K562 (cell line): Measurements from ENCODE around the gene KCNJ15. TPM values are rescaled to one million over a fixed set of nuclear protein-coding genes. Genes with fewer than 3 reads are reported as not detected.
"Not testable (repeated sequence)": the region's sequence is repeated elsewhere in the genome, so short reads cannot be mapped to it uniquely, and the experiment has no call there.

Source experiments
- ATAC-seq: fragments of 200-7000 bp; cut with Tn5 transposase; 3 replicates; pipeline ENCODE4 v1.9.1; 2020; ENCODE audit warnings: moderate library complexity
- BruUV-seq: library from RNA; stranded (reverse); fragments of 400-500 nt; replicated peaks from 2 replicates; lab custom pipeline; 2021; lab: Mats Ljungman, UMichigan
- CTCF ChIA-PET: fragments of 300-600 bp; formaldehyde crosslinking; extraction: SDS; loops from one replicate; lab custom pipeline; 2021; ENCODE audit warnings: low intra/inter-chr PET ratio; lab: Yijun Ruan, JAX
- POLR2A ChIA-PET: fragments of 300-600, 350-650 bp; sonication (Branson Sonifier 250); formaldehyde crosslinking; extraction: SDS; loops from one replicate; lab custom pipeline; 2021; ENCODE audit warnings: antibody characterized with exemption, inconsistent platforms; lab: Yijun Ruan, JAX
- DNase-seq, 4 experiments: peaks; one replicate each; pipeline versions ENCODE4 v3.0.0 to v3.0.0-alpha.2; 2011 to 2018; ENCODE audit warnings: low spot score in 3 of 4, mixed read lengths in 3 of 4; ENCODE audit errors: extremely low read depth in 1 of 4
- FAIRE-seq: peaks from 2 replicates; lab custom pipeline; 2011; peaks lifted over from hg19 to GRCh38; lab: Jason Lieb, UNC
- H2AFZ ChIP-seq: 2 replicates; pipeline ENCODE4 v1.6.0; 2011; ENCODE audit warnings: low read depth, low read length, control low read depth, inconsistent platforms
- H3K27ac ChIP-seq: fragments of 200-600 bp; 3 replicates; pipeline ENCODE4 v1.8.0; 2011; ENCODE audit warnings: low read depth, mild to moderate bottlenecking, control low read depth, inconsistent platforms, low read length, moderate library complexity, mixed read lengths; ENCODE audit errors: extremely low read depth
- H3K27me3 ChIP-seq, 2 experiments: fragments of 300-600 bp in 1 of 2; 2 replicates in 1 of 2; 3 replicates in 1 of 2; pipeline versions ENCODE4 v1.6.0 to v1.8.0; 2011; ENCODE audit warnings: inconsistent platforms in 2 of 2, low read length in 2 of 2, mild to moderate bottlenecking in 1 of 2, mixed read lengths in 1 of 2, moderate library complexity in 1 of 2; ENCODE audit not compliant: control insufficient read depth in 2 of 2, insufficient read depth in 2 of 2
- H3K36me3 ChIP-seq: fragments of 300-600 bp; 3 replicates; pipeline ENCODE4 v1.8.0; 2011; ENCODE audit warnings: mild to moderate bottlenecking, low read length, inconsistent platforms; ENCODE audit not compliant: control insufficient read depth, insufficient read depth
- H3K4me1 ChIP-seq, 2 experiments: fragments of 200-600 bp in 1 of 2; replicated peaks in 1 of 2; 2 replicates in 1 of 2; 3 replicates in 1 of 2; pipeline versions ENCODE4 v1.5.1 to v1.8.0; 2011; ENCODE audit warnings: inconsistent platforms in 2 of 2, low read length in 2 of 2, mild to moderate bottlenecking in 1 of 2, mixed read lengths in 1 of 2, moderate library complexity in 1 of 2; ENCODE audit not compliant: control insufficient read depth in 2 of 2, insufficient read depth in 2 of 2
- H3K4me2 ChIP-seq: 2 replicates; pipeline ENCODE4 v1.6.1; 2011; ENCODE audit warnings: low read length, control low read depth, inconsistent platforms, mixed read lengths; ENCODE audit not compliant: insufficient read depth
- H3K4me3 ChIP-seq: fragments of 200-600 bp; sonication (generic), shearing (Covaris generic); 2 replicates; pipeline ENCODE4 v1.5.1; 2016; ENCODE audit warnings: control low read depth, inconsistent platforms
- H3K79me2 ChIP-seq: fragments of 200-600 bp; 3 replicates; pipeline ENCODE4 v1.8.0; 2011; ENCODE audit warnings: low read length, inconsistent platforms; ENCODE audit not compliant: control insufficient read depth, insufficient read depth
- H3K9ac ChIP-seq, 2 experiments: 2 replicates each; pipeline versions ENCODE4 v1.6.0 to v1.6.1; 2011; ENCODE audit warnings: low read depth in 2 of 2, low read length in 2 of 2, control low read depth in 1 of 2, inconsistent platforms in 1 of 2, mild to moderate bottlenecking in 1 of 2, mixed read lengths in 1 of 2; ENCODE audit not compliant: insufficient read depth in 1 of 2
- H3K9me1 ChIP-seq: one replicate; pipeline ENCODE4 v1.6.0; 2011; ENCODE audit warnings: inconsistent platforms, mild to moderate bottlenecking, low read length, moderate library complexity; ENCODE audit not compliant: control insufficient read depth, insufficient read depth
- H3K9me3 ChIP-seq: replicated peaks from 2 replicates; pipeline ENCODE4 v1.5.1; 2011; ENCODE audit warnings: low read depth, low read length, inconsistent platforms; ENCODE audit not compliant: control insufficient read depth, insufficient read depth
- H4K20me1 ChIP-seq: replicated peaks from 2 replicates; pipeline ENCODE4 v1.6.1; 2011; ENCODE audit warnings: low read length, inconsistent platforms, mixed read lengths; ENCODE audit not compliant: control insufficient read depth, insufficient read depth
- ATF6 ChIP-seq: sonication (generic); formaldehyde crosslinking; IDR thresholded peaks from 2 replicates; pipeline ENCODE4 v1.4.0; 2020; ENCODE audit warnings: mild to moderate bottlenecking, missing genetic modification reagents
- ELF4 ChIP-seq: fragments of 450-650 bp; formaldehyde crosslinking; IDR thresholded peaks from 2 replicates; pipeline ENCODE4 v1.4.0; 2022; ENCODE audit warnings: missing genetic modification characterization
- GTF2F1 ChIP-seq: IDR thresholded peaks from 2 replicates; pipeline ENCODE4 v1.6.1; 2011; ENCODE audit warnings: low read depth, low read length, improper control_type of control experiment
- HNRNPUL1 ChIP-seq: fragments of 200-400 bp; formaldehyde crosslinking; IDR thresholded peaks from 2 replicates; pipeline ENCODE4 v1.6.1; 2017; ENCODE audit warnings: low read length
- ILF3 ChIP-seq: fragments of 450-650 bp; IDR thresholded peaks from 2 replicates; pipeline ENCODE4 v1.6.1; 2018; ENCODE audit warnings: antibody characterized with exemption, mild to moderate bottlenecking, moderate library complexity, borderline replicate concordance
- NFATC3 ChIP-seq: fragments of 450-650 bp; IDR thresholded peaks from 2 replicates; pipeline ENCODE4 v1.6.1; 2017; ENCODE audit warnings: mild to moderate bottlenecking
- POLR2G ChIP-seq: fragments of 200-400 bp; formaldehyde crosslinking; IDR thresholded peaks from 2 replicates; pipeline ENCODE4 v1.6.1; 2017; ENCODE audit warnings: low read depth, mild to moderate bottlenecking, antibody characterized with exemption, low read length, moderate library complexity
- PREB ChIP-seq: sonication (generic); formaldehyde crosslinking; IDR thresholded peaks from 2 replicates; pipeline ENCODE4 v1.8.1; 2023; ENCODE audit warnings: mild to moderate bottlenecking, missing genetic modification reagents
- TCF7L2 ChIP-seq: fragments of 150-350 bp; IDR thresholded peaks from 2 replicates; pipeline ENCODE4 v1.6.1; 2016; ENCODE audit warnings: low read depth, mild to moderate bottlenecking, low read length, moderate library complexity
- ZNF24 ChIP-seq: fragments of 450-650 bp; IDR thresholded peaks from 2 replicates; pipeline ENCODE4 v1.6.1; 2016
- WGBS: fragments of 100-300 bp; shearing (Covaris generic); methylation state at CpG from one replicate; pipeline ENCODE4 v1.1.6; 2016; ENCODE audit warnings: low coverage, mixed read lengths; ENCODE audit not compliant: insufficient coverage; ENCODE audit errors: missing lambda C conversion rate; 5-methylcytosine and 5-hydroxymethylcytosine counted together
- in situ Hi-C: fragments of 300-500 bp; cut with MboI; formaldehyde crosslinking; loops from 4 replicates; pipeline ENCODE4 v1.15.0; 2018; ENCODE audit warnings: inconsistent platforms, mixed read lengths
- intact Hi-C: fragments of 100-400 bp; cut with micrococcal nuclease; formaldehyde crosslinking; loops from 2 replicates; pipeline ENCODE4 v1.14.2; 2022
- polyA plus RNA-seq, 8 experiments: library from polyadenylated mRNA; depleted of rRNA in 4 of 8; stranded (reverse) in 5 of 8; unstranded in 3 of 8; fragments of >200 nt; fragmentation: Nextera tagmentation in 2 of 8; fragmentation: Illumina TruSeq in 1 of 8; extraction: Ambion mirVana in 2 of 8; extraction: Trizol in 1 of 8; gene quantifications; 2 replicates each; pipeline versions ENCODE4 v1.2.1 to v1.2.3, GENCODE V29; 2011 to 2014; ENCODE audit warnings: inconsistent platforms in 1 of 8, missing spikeins in 1 of 8
- total RNA-seq, 7 experiments: library from RNA; depleted of rRNA in 6 of 7; stranded (reverse); fragments of >200 nt in 6 of 7; fragmentation: Illumina TruSeq in 2 of 7; extraction: Trizol in 2 of 7; gene quantifications; 2 replicates each; pipeline versions ENCODE4 v1.2.1 to v1.2.3, GENCODE V29; 2011 to 2021; ENCODE audit warnings: low replicate concordance in 1 of 7

The KCNJ15 gene
- total and polyA plus RNA-seq, 9 of the 15 experiments (the other 6 are each of a cell fraction or from before 2014, with no cell fraction given): 0.20 to 3.0 (median 0.72) TPM; not detected in 1

DNA sequence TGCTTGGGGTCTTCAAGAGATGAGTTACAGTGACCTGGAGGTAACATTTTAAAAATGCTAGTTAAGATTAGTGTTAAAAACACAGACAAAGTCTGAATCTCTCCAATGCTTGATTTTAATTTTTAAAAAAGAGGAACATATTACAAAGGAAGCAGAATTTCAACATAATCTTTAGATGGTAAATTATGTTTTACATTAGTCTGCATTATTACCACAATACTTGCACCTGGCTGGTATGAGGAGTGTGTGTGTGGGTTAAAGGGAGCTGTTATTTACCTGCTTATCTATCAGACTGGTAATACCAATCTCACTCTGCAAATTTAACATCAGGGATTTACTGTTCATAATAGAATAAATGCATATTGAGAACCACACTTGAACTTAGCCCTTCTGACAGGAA is 10.3 kb upstream of the KCNJ15 start:
- in situ Hi-C loops: no loop called here
- CTCF ChIA-PET: no interaction called here

DNA sequence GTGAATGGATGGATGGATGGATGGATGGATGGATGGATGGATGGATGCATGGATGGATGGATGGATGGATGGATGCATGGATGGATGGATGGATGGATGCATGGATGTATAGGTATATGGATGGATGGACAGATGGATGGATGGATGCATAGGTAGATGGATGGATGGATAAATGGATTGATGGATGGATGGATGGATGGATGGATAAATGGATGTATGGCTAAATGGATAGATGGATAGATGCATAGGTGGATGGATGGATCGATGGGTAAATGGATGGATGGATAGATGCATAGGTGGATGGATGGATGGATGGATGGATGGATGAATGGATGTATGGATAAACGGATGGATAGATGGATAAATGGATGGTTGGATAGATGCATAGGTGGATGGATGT is 9.7 kb upstream of the KCNJ15 start:
- POLR2A ChIA-PET: not testable (repeated sequence)

More for the DNA sequence above, 10.3 kb upstream of the KCNJ15 start:
- Histone ChIP-seq H3K27me3 (peaks cover 4 to 16% of the 10 kb centered on the region in 2 experiments; a peak in 3 of 5 replicates), H3K9me1 (no peaks in the 10 kb centered on the region), H3K9me3 (no peaks in the 10 kb centered on the region), H3K4me2 (no peak overlapping the region), H3K36me3 (no peaks in the 10 kb centered on the region), H3K27ac (no peak overlapping the region), H3K4me1 (no peaks in the 10 kb centered on the region), H2AFZ (no peak overlapping the region)
- ATAC-seq (no peak), FAIRE-seq (no peak)
- BruUV-seq: no TSS peak
- TF ChIP-seq TCF7L2 (no peak), GTF2F1 (no peak), PREB (no peak), POLR2G (no peak), ATF6 (CRISPR knock-in tag) (no peak), ELF4 (CRISPR knock-in tag) (no peak), NFATC3 (no peak), HNRNPUL1 (no peak), ZNF24 (no peak), ILF3 (no peak)
- TF ChIP-seq, all 486 proteins: peak for 0
- POLR2A ChIA-PET: no interaction called here
- no peak overlapping the region for H3K4me3 ChIP-seq
- DNase-seq: no peak
- H3K9ac ChIP-seq: no peak overlapping the region
- no peaks in the 10 kb centered on the region for H4K20me1 ChIP-seq
- no peaks in the 10 kb centered on the region for H3K79me2 ChIP-seq
- intact Hi-C loops: no loop called here

More for the DNA sequence above, 9.7 kb upstream of the KCNJ15 start:
- H3K4me3 ChIP-seq, CTCF ChIA-PET, H2AFZ ChIP-seq, H3K4me1 ChIP-seq, DNase-seq, BruUV-seq, H3K79me2 ChIP-seq, FAIRE-seq, ATAC-seq, H3K36me3 ChIP-seq, H3K9me1 ChIP-seq, H4K20me1 ChIP-seq, intact Hi-C loops, in situ Hi-C loops, H3K9ac ChIP-seq, H3K9me3 ChIP-seq, H3K27ac ChIP-seq, H3K4me2 ChIP-seq: not testable (repeated sequence)
- 0% methylated on average over 2 of the region's 2 CpGs for WGBS
- peaks cover 4 to 15% of the 10 kb centered on the region in 2 experiments; a peak in 3 of 5 replicates for H3K27me3 ChIP-seq
